ENCODE results near the gene NXPE3.

The NXPE3 gene

GRCh38 chr3:101812895-101813294 lies 33.9 kb downstream of the NXPE3 start:
- Histone ChIP-seq H3K9me3 (ENCODE audit: control insufficient read depth, insufficient read depth, low read length) (no peaks in the 10 kb centered on the region), H3K4me1 (ENCODE audit: insufficient read depth, low read length) (peaks cover 8% of the 10 kb centered on the region), H3K9ac (ENCODE audit: low read depth, low read length) (no peak overlapping the region), H3K36me3 (ENCODE audit: insufficient read depth, low read length) (no peaks in the 10 kb centered on the region)

DNA sequence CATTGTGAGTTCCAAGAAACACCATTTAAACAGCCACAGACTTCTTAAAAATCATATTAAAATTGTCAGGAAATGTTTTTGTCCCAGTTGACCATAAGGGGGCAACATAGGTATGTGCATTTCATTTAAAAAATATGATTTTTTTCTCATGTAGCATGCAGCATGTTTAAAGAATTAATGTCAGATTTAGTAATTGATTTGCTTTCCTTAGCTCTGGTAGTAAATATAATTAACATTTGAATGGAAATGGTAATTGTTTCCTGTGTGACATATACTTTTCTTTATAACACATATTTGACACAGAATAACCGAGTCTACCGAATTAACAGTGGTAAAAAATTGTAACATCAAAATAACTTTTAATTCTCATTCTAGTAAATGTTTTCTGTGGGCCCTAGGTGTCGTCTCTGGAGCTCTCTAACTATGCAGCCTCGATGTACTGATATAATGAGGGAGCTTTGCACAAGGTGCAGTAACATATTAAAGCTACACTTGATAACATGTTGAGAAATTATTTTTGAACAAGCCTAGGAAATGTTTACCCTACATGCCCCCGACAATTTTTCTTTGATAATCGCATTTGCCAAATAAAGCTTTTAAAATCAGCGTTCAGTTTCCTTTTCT lies 34.9 kb downstream of the NXPE3 start:
- no peaks in the 10 kb centered on the region for H3K9me3 ChIP-seq (ENCODE audit: control insufficient read depth, insufficient read depth, low read length)
- H3K9ac ChIP-seq (ENCODE audit: low read depth, low read length), result no peak overlapping the region
- no peaks in the 10 kb centered on the region for H3K36me3 ChIP-seq (ENCODE audit: insufficient read depth, low read length)
- peaks cover 8% of the 10 kb centered on the region for H3K4me1 ChIP-seq (ENCODE audit: insufficient read depth, low read length)

DNA sequence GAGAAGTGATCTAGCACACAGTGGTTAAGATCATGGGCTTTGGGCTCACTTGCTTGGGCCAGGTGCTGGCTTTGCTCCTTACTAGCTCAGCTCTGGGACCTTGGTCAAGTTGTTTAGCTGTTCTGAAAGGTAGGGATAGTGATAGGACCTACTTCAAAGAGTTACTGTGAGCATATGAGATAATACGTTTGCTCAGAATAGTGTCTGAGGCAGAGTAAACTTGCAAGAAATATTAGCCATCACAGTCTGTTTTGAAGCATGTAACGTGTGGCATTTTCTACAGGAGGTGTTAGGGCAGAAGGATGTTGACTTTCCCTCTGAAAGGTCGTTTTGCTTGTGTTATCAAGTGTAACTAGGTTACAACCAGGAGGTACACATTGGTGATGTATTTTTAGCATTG lies 35.8 kb downstream of the NXPE3 start:
- Histone ChIP-seq H3K9me3 (ENCODE audit: control insufficient read depth, insufficient read depth, low read length) (no peaks in the 10 kb centered on the region), H3K4me1 (ENCODE audit: insufficient read depth, low read length) (peaks cover 2% of the 10 kb centered on the region; the same call in 1 of the 2 replicates), H3K9ac (ENCODE audit: low read depth, low read length) (no peak overlapping the region), H3K36me3 (ENCODE audit: insufficient read depth, low read length) (no peaks in the 10 kb centered on the region)

DNA sequence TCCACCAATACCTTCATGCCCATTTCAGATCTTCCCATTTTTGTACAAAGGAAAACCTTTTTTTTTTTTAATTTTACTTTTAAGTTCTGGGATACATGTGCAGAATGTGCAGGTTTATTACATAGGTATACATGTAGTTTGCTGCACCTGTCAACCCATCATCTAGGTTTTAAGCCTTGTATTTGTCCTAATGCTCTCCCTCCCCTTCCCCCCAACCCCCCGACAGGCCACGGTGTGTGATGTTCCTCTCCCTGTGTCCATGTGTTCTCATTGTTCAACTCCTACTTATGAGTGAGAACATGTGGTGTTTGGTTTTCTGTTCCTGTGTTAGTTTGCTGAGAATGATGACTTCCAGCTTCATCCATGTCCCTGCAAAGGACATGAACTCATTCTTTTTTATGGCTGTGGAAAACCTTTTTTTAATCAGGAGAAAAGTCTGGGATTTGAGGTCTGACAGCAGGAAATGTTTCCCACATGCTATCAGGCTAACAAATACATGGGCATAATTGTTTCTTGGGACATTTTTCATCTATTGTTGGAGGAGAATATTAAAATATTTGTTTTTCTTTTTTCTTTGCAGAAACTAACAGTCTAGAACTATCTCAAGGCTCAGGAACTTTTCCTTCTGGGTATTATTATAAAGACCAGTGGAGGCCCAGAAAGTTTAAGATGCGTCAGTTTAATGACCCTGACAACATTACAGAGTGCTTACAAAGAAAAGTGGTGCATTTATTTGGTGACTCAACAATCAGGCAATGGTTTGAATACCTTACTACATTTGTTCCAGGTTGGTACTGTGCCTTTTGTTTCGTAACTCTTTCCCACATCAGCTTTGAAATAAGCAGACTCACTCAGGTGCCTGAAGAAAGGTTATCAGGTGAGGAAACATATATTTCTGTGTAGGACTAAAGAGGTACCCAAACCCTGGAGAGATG lies 37.5 kb downstream of the NXPE3 start:
- no peaks in the 10 kb centered on the region for H3K36me3 ChIP-seq (ENCODE audit: insufficient read depth, low read length)
- H3K9me3 ChIP-seq (ENCODE audit: control insufficient read depth, insufficient read depth, low read length), result no peaks in the 10 kb centered on the region
- no peak overlapping the region for H3K9ac ChIP-seq (ENCODE audit: low read depth, low read length)
- H3K4me1 ChIP-seq (ENCODE audit: insufficient read depth, low read length), result no peaks in the 10 kb centered on the region

DNA sequence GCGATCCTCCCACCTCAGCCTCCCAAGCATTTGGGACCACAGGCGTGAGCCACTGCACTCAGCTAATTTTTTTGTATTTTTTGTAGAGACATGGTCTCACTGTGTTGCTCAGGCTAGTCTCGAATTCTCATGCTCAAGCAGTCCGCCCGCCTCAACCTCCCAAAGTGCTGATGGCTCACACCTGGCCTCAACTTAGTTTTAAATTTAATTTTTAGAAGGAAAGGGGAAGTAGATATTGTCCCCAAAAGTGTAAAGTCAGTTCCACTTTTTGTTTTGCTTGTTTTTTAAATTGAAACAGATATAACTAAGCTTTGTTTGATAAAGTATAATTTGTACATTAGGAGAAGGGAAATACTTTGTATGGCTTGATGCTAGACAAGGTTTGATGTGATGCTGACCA lies 39.0 kb downstream of the NXPE3 start:
- Histone ChIP-seq H3K9me3 (ENCODE audit: control insufficient read depth, insufficient read depth, low read length) (no peaks in the 10 kb centered on the region), H3K9ac (ENCODE audit: low read depth, low read length) (no peak overlapping the region), H3K4me1 (ENCODE audit: insufficient read depth, low read length) (no peaks in the 10 kb centered on the region), H3K36me3 (ENCODE audit: insufficient read depth, low read length) (no peaks in the 10 kb centered on the region)

DNA sequence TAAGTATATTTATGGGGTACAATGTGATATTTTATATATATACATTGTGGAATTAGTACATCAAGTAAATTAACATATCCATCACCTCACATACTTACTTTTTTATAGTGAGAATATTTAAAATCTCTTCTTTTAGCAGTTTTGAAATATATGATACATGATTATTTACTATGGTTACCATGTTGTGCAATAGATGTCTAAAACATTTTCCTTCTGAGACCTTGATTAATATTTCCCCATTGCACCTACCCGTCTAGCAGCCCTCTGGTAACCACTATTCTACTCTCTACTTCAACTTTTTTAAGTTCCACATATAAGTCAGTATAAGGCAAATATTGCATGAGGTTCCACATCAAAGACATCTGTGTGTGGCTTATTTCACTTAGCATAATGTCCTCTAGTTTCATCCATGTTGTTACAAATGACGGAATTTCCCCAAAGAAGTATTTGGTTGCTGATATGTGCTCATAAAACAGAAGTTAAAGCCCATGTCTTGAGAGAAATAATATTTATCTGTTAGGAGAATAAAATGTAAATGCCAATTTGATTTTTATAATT lies 40.7 kb downstream of the NXPE3 start:
- Histone ChIP-seq H3K4me1 (ENCODE audit: insufficient read depth, low read length) (no peaks in the 10 kb centered on the region), H3K36me3 (ENCODE audit: insufficient read depth, low read length) (no peaks in the 10 kb centered on the region)

DNA sequence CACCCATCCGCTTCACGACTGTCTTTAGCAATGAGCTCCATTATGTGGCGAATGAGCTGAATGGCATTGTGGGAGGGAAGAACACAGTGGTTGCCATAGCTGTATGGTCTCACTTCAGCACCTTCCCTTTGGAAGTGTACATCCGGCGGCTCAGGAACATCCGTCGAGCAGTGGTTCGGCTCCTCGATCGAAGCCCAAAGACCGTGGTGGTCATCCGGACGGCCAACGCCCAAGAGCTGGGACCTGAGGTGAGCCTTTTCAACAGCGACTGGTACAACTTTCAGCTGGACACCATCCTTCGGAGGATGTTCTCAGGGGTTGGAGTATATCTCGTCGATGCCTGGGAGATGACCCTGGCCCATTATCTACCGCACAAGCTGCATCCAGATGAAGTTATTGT lies 42.5 kb downstream of the NXPE3 start:
- Histone ChIP-seq H3K9ac (ENCODE audit: low read depth, low read length) (no peak overlapping the region), H3K4me1 (ENCODE audit: insufficient read depth, low read length) (no peaks in the 10 kb centered on the region), H3K9me3 (ENCODE audit: control insufficient read depth, insufficient read depth, low read length) (no peaks in the 10 kb centered on the region), H3K36me3 (ENCODE audit: insufficient read depth, low read length) (no peaks in the 10 kb centered on the region)

More for the DNA sequence above, 40.7 kb downstream of the NXPE3 start:
- H3K9ac ChIP-seq (ENCODE audit: low read depth, low read length), result no peak overlapping the region
- H3K9me3 ChIP-seq (ENCODE audit: control insufficient read depth, insufficient read depth, low read length), result no peaks in the 10 kb centered on the region

DNA sequence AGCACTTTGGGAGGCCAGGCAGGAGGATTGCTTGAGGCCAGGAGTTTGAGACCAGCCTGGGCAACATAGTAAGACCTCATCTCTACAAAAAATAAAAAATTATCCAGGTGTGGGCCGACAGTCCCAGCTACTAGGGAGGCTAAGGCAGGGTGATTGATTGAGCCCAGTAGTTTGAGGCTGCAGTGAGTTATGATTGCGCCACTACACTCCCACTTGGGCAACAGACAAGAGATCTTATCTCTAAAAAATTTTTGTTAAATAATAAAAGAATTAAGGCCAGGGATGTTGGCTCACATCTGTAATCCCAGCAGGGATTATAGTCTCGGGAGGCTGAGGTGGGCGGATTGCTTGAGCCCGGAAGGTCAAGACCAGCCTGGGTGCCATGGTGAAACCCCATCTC lies 44.5 kb downstream of the NXPE3 start:
- no peaks in the 10 kb centered on the region for H3K9me3 ChIP-seq (ENCODE audit: control insufficient read depth, insufficient read depth, low read length)
- 0 out of 2 replicates have a peak, but pooled peaks cover 3% of the 10 kb centered on the region for H3K4me1 ChIP-seq (ENCODE audit: insufficient read depth, low read length)
- H3K36me3 ChIP-seq (ENCODE audit: insufficient read depth, low read length), result no peaks in the 10 kb centered on the region
- H3K9ac ChIP-seq (ENCODE audit: low read depth, low read length), result no peak overlapping the region

GRCh38 chr3:101824702-101825101 lies 45.7 kb downstream of the NXPE3 start:
- H3K9me3 ChIP-seq (ENCODE audit: control insufficient read depth, insufficient read depth, low read length), result no peaks in the 10 kb centered on the region
- no peaks in the 10 kb centered on the region for H3K36me3 ChIP-seq (ENCODE audit: insufficient read depth, low read length)
- H3K4me1 ChIP-seq (ENCODE audit: insufficient read depth, low read length), result peaks cover 11% of the 10 kb centered on the region; the same call in 1 of the 2 replicates
- no peak overlapping the region for H3K9ac ChIP-seq (ENCODE audit: low read depth, low read length)

GRCh38 chr3:101825904-101826445 lies 47.0 kb downstream of the NXPE3 start:
- Histone ChIP-seq H3K4me1 (ENCODE audit: insufficient read depth, low read length) (peaks cover 11% of the 10 kb centered on the region; the same call in 1 of the 2 replicates), H3K9me3 (ENCODE audit: control insufficient read depth, insufficient read depth, low read length) (no peaks in the 10 kb centered on the region), H3K9ac (ENCODE audit: low read depth, low read length) (no peak overlapping the region), H3K36me3 (ENCODE audit: insufficient read depth, low read length) (no peaks in the 10 kb centered on the region)

- Histone ChIP-seq H3K4me1 (ENCODE audit: insufficient read depth, low read length) (peaks cover 11% of the 10 kb centered on the region; the same call in 1 of the 2 replicates), H3K9me3 (ENCODE audit: control insufficient read depth, insufficient read depth, low read length) (no peaks in the 10 kb centered on the region), H3K36me3 (ENCODE audit: insufficient read depth, low read length) (no peaks in the 10 kb centered on the region), H3K9ac (ENCODE audit: low read depth, low read length) (peak overlapping the region; percentile 88)
These were observed 48.5 kb downstream of the NXPE3 start for GRCh38 chr3:101827211-101828174.

DNA sequence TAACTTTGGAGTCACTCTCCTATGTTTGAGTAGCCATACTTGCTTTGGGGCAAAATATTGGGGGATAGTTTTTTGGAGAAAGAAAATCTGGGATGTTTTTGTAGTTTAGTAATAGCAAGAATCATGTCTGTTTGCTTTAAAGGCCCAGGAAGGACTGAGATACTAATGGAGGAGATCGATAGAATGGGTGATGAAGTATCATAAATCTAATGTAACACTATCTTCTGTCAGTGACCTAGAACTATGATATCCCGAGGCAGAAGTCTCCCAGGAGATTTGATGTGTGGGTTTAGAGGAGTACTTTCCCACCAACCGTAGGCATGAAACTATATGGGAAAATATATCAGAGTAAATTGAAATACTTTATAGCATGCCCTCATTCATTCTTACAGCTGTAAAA lies 49.3 kb downstream of the NXPE3 start:
- no peaks in the 10 kb centered on the region for H3K36me3 ChIP-seq (ENCODE audit: insufficient read depth, low read length)
- peaks cover 11% of the 10 kb centered on the region; the same call in 1 of the 2 replicates for H3K4me1 ChIP-seq (ENCODE audit: insufficient read depth, low read length)
- peak overlapping the region; percentile 88 for H3K9ac ChIP-seq (ENCODE audit: low read depth, low read length)
- no peaks in the 10 kb centered on the region for H3K9me3 ChIP-seq (ENCODE audit: control insufficient read depth, insufficient read depth, low read length)

DNA sequence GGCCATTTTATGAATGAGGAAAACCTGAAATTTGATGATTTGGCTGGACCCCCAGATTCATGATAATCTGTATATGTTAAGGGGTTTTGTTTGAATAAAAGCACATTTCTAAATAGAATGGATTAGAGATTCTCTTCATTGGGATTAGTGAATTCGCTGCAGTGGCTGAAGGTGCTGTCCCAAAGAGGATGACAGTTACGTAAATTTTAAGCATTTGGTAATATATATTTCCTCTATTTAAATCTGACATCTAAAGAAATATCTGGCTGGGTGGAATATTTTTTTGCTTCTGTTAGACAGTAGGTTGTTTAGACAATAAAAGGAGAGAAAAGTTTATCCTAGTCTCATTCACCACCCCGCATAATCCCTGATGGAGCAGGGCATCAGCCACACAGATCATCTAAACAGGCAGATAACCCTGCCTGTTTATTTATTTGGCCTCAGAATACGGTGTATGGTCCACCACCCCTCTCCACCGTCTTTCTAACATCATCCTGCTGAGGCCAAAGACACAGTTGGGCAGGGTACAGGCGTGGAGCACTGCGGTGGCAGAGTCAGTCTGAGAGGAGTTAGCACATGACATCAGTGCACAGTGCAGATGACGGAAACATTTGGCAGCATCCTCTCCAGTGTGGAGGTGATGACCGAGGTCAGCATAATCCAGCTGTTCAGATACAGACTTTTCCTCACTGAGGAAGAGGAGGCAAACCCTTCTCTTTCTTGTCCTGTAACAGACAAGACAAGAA lies 49.9 kb downstream of the NXPE3 start:
- peaks cover 11% of the 10 kb centered on the region; the same call in 1 of the 2 replicates for H3K4me1 ChIP-seq (ENCODE audit: insufficient read depth, low read length)
- H3K36me3 ChIP-seq (ENCODE audit: insufficient read depth, low read length), result no peaks in the 10 kb centered on the region
- no peaks in the 10 kb centered on the region for H3K9me3 ChIP-seq (ENCODE audit: control insufficient read depth, insufficient read depth, low read length)
- H3K9ac ChIP-seq (ENCODE audit: low read depth, low read length), result no peak overlapping the region
